Esophagus squamous epithelium (tissue), 5 donors: Measurements from ENCODE around the gene SUPT4H1. TPM values are rescaled to one million over a fixed set of nuclear protein-coding genes. Genes with fewer than 3 reads are reported as not detected.

Source experiments
- DNase-seq: peaks from one replicate; lab custom pipeline; 2025; lab: John Stamatoyannopoulos, UW
- H3K27ac ChIP-seq, 4 donors: fragments of 200-600 bp; sonication (generic); one replicate each; pipeline ENCODE4 v1.5.1; 2016 to 2019; ENCODE audit warnings: mild to moderate bottlenecking in 1 of 4
- H3K27me3 ChIP-seq, 4 donors: fragments of 200-600 bp; sonication (generic); 1 replicate in 3 of 4; 2 replicates in 1 of 4; pipeline versions ENCODE4 v1.5.1 to v1.6.0; 2017 to 2021; ENCODE audit warnings: antibody characterized with exemption in 1 of 4
- H3K36me3 ChIP-seq, 3 donors: fragments of 200-600 bp; sonication (generic); one replicate each; pipeline ENCODE4 v1.5.1; 2016 to 2019
- H3K4me1 ChIP-seq, 3 donors: fragments of 200-600 bp; sonication (generic); one replicate each; pipeline ENCODE4 v1.5.1; 2017 to 2019
- H3K4me3 ChIP-seq, 4 donors: fragments of 200-600 bp; sonication (generic); 1 replicate in 3 of 4; 2 replicates in 1 of 4; pipeline ENCODE4 v1.5.1; 2016 to 2019; ENCODE audit warnings: mild to moderate bottlenecking in 2 of 4, moderate library complexity in 1 of 4
- H3K9me3 ChIP-seq, 3 donors: fragments of 200-600 bp; sonication (generic); one replicate each; pipeline ENCODE4 v1.5.1; 2016 to 2019
- POLR2A ChIP-seq, 4 donors: fragments of 450-650 bp; IDR thresholded peaks; one replicate each; pipeline ENCODE4 v1.6.1; 2017; ENCODE audit warnings: antibody characterized with exemption in 4 of 4, mild to moderate bottlenecking in 4 of 4, moderate library complexity in 3 of 4
- WGBS, 2 donors: methylation state at CpG; one replicate each; pipeline ENCODE4 v1.1.5; 2018; 5-methylcytosine and 5-hydroxymethylcytosine counted together
- intact Hi-C: fragments of 100-400 bp; cut with DNase I; formaldehyde crosslinking; loops from one replicate; pipeline ENCODE4 v1.15.0; 2022
- total RNA-seq, 4 donors: library from RNA; depleted of rRNA; stranded (reverse); fragments of >200 nt; gene quantifications; one replicate each; pipeline ENCODE4 v1.1.0, GENCODE V29; 2016
- TF ChIP-seq, protein P1 (sequence below), 6 experiments: fragments of 450-650 bp in 4 of 6; fragments of 200-600 bp in 2 of 6; sonication (generic) in 2 of 6; IDR thresholded peaks; one replicate each; pipeline ENCODE4 v1.5.1; 2016 to 2019; ENCODE audit warnings: antibody characterized with exemption in 6 of 6, mild to moderate bottlenecking in 4 of 6, moderate library complexity in 4 of 6
- donor health status: DM: yes; HTN: yes; CAD: no.

Gene SUPT4H1
- total RNA-seq, 4 donors from 2014 or later = 29.9 to 54.9 (median 37.0) TPM

DNA sequence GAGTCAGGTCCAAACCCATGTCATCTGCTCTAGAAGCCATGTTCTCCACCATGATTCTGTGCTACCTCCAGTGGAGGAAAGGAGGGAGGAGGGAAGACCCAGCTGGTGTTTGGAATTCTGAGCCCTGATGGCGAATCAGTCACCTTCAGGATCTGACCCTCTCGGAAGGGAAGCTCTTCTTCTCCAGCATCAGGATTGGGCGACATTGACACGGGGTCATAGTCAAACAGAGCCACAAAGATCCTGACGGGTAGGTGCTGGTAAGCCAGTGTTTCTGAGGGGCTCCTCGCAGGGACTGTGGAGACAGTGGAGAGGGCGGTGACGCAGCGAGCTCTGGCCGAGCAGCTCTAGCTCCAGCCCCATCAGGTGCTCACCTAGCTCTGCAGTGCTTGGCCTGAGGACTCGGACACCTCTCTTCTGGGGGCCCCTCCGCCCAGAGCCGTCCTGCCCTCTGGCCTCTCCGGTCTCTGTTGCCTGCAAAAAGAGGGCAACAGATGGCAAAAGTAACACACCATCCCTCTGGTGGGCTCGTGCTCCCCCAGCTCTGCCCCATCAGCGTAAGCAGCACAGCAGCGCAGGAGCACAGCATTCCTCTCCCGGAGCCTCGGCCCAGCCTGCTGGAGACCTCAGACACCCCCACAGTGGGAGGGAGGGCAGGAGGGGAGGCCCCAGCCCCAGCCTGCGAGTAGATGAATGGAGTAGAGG, 44.4 kb downstream of the SUPT4H1 start:
- H3K27me3 ChIP-seq = no peaks in the 10 kb centered on the region
- intact Hi-C loops = no loop called here
- no peaks in the 10 kb centered on the region for H3K36me3 ChIP-seq
- no peak for DNase-seq
- no peak overlapping the region for H3K27ac ChIP-seq
- no peaks in the 10 kb centered on the region for H3K9me3 ChIP-seq
- WGBS, 2 donors = 89 to 100% methylated on average over 1 to 13 of the region's 20 CpGs
- H3K4me1 ChIP-seq = no peaks in the 10 kb centered on the region
- TF ChIP-seq POLR2A (IDR thresholded peaks at IDR 0.05) = no peak
- TF ChIP-seq, protein P1, sequence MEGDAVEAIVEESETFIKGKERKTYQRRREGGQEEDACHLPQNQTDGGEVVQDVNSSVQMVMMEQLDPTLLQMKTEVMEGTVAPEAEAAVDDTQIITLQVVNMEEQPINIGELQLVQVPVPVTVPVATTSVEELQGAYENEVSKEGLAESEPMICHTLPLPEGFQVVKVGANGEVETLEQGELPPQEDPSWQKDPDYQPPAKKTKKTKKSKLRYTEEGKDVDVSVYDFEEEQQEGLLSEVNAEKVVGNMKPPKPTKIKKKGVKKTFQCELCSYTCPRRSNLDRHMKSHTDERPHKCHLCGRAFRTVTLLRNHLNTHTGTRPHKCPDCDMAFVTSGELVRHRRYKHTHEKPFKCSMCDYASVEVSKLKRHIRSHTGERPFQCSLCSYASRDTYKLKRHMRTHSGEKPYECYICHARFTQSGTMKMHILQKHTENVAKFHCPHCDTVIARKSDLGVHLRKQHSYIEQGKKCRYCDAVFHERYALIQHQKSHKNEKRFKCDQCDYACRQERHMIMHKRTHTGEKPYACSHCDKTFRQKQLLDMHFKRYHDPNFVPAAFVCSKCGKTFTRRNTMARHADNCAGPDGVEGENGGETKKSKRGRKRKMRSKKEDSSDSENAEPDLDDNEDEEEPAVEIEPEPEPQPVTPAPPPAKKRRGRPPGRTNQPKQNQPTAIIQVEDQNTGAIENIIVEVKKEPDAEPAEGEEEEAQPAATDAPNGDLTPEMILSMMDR (IDR thresholded peaks at IDR 0.05) = no peak
- no peak overlapping the region for H3K4me3 ChIP-seq

DNA sequence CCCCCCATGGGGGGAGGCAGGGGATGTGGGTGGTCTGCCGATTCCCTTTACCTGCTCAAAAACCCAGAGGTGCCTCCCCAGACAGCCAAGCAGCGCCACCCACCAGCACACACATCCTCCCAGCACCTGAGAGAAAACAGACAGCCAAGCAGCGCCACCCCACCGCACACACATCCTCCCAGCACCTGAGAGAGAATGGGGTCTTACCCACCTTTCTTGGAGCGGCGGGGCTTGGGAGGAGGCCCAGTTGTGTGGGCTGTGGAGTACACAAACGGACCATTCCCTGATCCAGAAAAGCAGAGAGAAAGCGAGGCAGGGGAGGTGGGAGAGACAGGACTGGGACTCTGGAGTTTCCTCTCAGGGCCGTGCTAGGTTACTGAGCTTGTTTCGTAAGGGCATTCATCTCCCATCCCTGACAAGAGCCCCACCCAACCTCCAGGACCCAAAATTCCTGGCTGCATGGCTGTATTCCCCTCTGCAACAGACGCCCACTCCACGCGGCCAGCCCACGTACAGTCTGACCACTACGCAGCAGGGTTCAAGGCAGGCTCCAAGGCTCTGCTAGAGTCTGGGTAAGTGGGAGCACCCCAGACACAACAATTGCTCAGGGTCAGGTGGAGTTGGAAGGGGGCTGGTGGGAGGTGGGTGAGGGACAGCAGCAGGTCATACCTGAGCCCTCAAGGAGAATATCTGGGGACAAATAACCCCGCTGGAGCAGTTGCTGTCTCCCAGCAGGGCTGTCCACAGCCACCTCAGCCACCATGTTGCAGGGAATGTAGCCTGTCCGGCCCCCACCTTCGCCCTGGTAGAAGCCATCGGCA, 45.7 kb downstream of the SUPT4H1 start:
- Histone ChIP-seq H3K4me3 (no peak overlapping the region), H3K36me3 (no peaks in the 10 kb centered on the region), H3K27ac (no peak overlapping the region), H3K9me3 (no peaks in the 10 kb centered on the region), H3K27me3 (peaks cover 0 to 2% (median 0%) of the 10 kb centered on the region in 4 donors), H3K4me1 (no peaks in the 10 kb centered on the region)
- TF ChIP-seq, protein P1 (IDR thresholded peaks at IDR 0.05) = no peak
- no peak for TF ChIP-seq POLR2A (IDR thresholded peaks at IDR 0.05)
- DNase-seq = no peak
- intact Hi-C loops = no loop called here
- WGBS, 2 donors = 80 to 82% methylated on average over 6 to 9 of the region's 19 CpGs

DNA sequence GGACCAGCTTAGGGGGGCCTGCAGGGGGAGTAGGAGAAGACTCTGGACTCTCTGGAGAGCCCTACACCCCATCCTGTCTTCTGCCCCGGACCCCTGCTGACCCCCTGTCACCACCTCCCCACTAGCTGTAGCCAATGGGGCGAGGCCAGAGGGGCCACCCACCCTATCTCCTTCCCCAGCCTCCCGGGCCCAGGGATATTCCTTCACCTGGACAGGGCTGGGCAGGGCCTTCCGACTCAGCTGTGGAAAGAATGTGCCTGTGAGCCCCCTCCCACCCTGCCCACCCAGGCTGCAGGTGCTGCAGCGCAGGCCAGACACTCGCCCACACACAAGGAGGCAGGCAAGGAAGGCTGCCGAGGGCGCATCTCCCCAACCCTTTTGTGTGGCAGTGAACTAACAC, 46.4 kb downstream of the SUPT4H1 start:
- Histone ChIP-seq H3K4me1 (no peaks in the 10 kb centered on the region), H3K36me3 (no peaks in the 10 kb centered on the region), H3K27ac (no peak overlapping the region), H3K4me3 (no peak overlapping the region), H3K9me3 (no peaks in the 10 kb centered on the region), H3K27me3 (peaks cover 0 to 3% (median 0%) of the 10 kb centered on the region in 4 donors)
- intact Hi-C loops = no loop called here
- DNase-seq = no peak
- TF ChIP-seq POLR2A (IDR thresholded peaks at IDR 0.05) = no peak
- TF ChIP-seq, protein P1 (IDR thresholded peaks at IDR 0.05) = no peak
- 92% methylated on average over 2 of the region's 8 CpGs; no CpG with 5 or more reads in 1 of the 2 donors for whole genome bisulfite sequencing, 2 donors

DNA sequence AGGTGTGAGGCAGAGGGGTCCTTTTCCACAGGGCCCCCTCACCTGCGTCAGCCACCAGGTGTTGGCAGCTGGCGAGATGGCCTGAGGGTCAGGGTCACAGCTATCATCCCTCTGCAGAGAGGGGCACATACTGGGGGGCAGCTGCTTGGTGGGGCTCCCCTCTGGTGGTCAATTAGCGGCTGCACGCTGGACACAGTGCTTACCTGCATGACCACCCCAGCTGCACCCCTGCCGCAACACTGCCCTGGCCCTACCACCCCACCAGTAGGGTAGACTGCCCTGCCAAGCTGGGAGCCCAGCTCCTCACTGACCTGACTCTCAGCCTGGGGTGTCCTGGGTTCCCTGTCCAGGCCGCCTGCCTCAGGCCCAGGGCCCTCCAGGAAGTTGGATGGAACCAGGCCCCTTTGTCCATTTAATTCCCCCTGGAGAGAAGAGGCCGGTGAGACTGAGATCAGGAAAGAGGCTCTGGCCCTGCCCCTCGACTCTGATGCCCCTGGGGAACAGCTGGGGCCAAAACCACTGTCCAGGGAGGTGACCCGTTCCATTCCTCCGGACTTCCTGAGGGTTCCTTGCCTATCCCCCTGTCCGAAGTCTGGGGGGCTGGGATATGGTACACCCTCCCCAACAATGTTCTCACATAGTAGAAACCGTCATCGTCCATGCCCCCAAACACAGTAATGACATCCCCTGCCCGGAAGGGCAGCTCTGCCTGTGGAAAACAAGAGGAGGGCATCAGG, 47.1 kb downstream of the SUPT4H1 start:
- peaks cover 0 to 3% (median 0%) of the 10 kb centered on the region in 4 donors for H3K27me3 ChIP-seq
- H3K9me3 ChIP-seq = no peaks in the 10 kb centered on the region
- no peak overlapping the region for H3K27ac ChIP-seq
- TF ChIP-seq POLR2A (IDR thresholded peaks at IDR 0.05) = no peak
- TF ChIP-seq, protein P1 (IDR thresholded peaks at IDR 0.05) = no peak
- no peaks in the 10 kb centered on the region for H3K4me1 ChIP-seq
- WGBS, 2 donors = 70 to 81% methylated on average over 3 to 5 of the region's 14 CpGs
- intact Hi-C loops = no loop called here
- no peak overlapping the region for H3K4me3 ChIP-seq
- DNase-seq = no peak
- H3K36me3 ChIP-seq = no peaks in the 10 kb centered on the region
